GM18951 (cell line): ENCODE results near the gene HOXD3.

ENCODE experiments used
- POLR2A ChIP-seq: IDR thresholded peaks from 4 replicates; pipeline ENCODE4 v1.6.1; 2011; ENCODE audit warnings: mild to moderate bottlenecking; ENCODE audit not compliant: insufficient read length, insufficient read depth; ENCODE audit errors: extremely low read depth
- in situ Hi-C: fragments of 300-500 bp; cut with MboI; formaldehyde crosslinking; loops from one replicate; pipeline ENCODE4 v1.12.0; 2022; ENCODE audit warnings: low sequenced_read_pairs, mixed read lengths, inconsistent platforms; ENCODE audit not compliant: unreplicated experiment

Gene HOXD3

GRCh38 chr2:176186024-176186423 is 28.9 kb downstream of the HOXD3 start:
- in situ Hi-C loops: no loop called here
- no peak for TF ChIP-seq POLR2A

GRCh38 chr2:176187200-176187898 is 30.2 kb downstream of the HOXD3 start:
- in situ Hi-C loops: no loop called here

GRCh38 chr2:176187899-176188773 is 31.0 kb downstream of the HOXD3 start, which contains the start of gene HOXD1:
Gene HOXD1 (plus strand): TSS chr2:176188668. CDS start chr2:176188802, 134 bp downstream.
- TF ChIP-seq POLR2A: no peak
- in situ Hi-C loops: no loop called here

More at GRCh38 chr2:176187200-176187898, 30.2 kb downstream of the HOXD3 start:
- TF ChIP-seq POLR2A: no peak

GRCh38 chr2:176188774-176189680 is 31.9 kb downstream of the HOXD3 start:
- in situ Hi-C loops: no loop called here
- TF ChIP-seq POLR2A: no peak

- TF ChIP-seq POLR2A: no peak
- in situ Hi-C loops: no loop called here
These were observed 32.9 kb downstream of the HOXD3 start for GRCh38 chr2:176189681-176190641.

GRCh38 chr2:176192351-176192750 is 35.2 kb downstream of the HOXD3 start:
- in situ Hi-C loops: no loop called here
- no peak for TF ChIP-seq POLR2A

- no peak for TF ChIP-seq POLR2A
- in situ Hi-C loops: no loop called here
These were observed 35.9 kb downstream of the HOXD3 start for GRCh38 chr2:176193048-176193447.

- in situ Hi-C loops: no loop called here
- TF ChIP-seq POLR2A: no peak
These were observed 42.8 kb downstream of the HOXD3 start for GRCh38 chr2:176199902-176200301.

GRCh38 chr2:176200971-176201370 is 43.9 kb downstream of the HOXD3 start:
- in situ Hi-C loops: no loop called here
- TF ChIP-seq POLR2A: no peak

- TF ChIP-seq POLR2A: no peak
These were observed 45.4 kb downstream of the HOXD3 start for GRCh38 chr2:176202491-176202890.

GRCh38 chr2:176205126-176205525 is 48.0 kb downstream of the HOXD3 start:
- in situ Hi-C loops: no loop called here
- TF ChIP-seq POLR2A: no peak

More at GRCh38 chr2:176202491-176202890, 45.4 kb downstream of the HOXD3 start:
- in situ Hi-C loops: no loop called here

GRCh38 chr2:176206136-176206535 is 49.0 kb downstream of the HOXD3 start:
- no peak for TF ChIP-seq POLR2A
- in situ Hi-C loops: no loop called here
